Muscle of arm (tissue), 14 donors: Measurements from ENCODE around the gene CPT1C. TPM values are rescaled to one million over a fixed set of nuclear protein-coding genes. Genes with fewer than 3 reads are reported as not detected.

Experiments
- DNase-seq: peaks from one replicate; pipeline ENCODE4 v3.0.0-alpha.2; 2013
- long read RNA-seq, 11 donors: transcript quantifications; one replicate each; lab custom pipeline, GENCODE V29; 2026
- polyA plus RNA-seq, 12 donors: library from polyadenylated mRNA; unstranded; fragments of 120-200 nt; gene quantifications; one replicate each; pipeline ENCODE4 v1.2.1, GENCODE V29; 2013; ENCODE audit not compliant: insufficient read length in 12 of 12

CPT1C gene
- 10 to 100 TPM in 5 of 12 donors, 1 to 10 TPM in 5, not detected in 2; 5.6 to 14.2 (median 9.9) TPM for polyA plus RNA-seq
- long read RNA-seq, donor 1, partial matches to known transcripts: 0 of 1 reads
- long read RNA-seq, donor 1, other reads (novel, unspliced or antisense): 0 of 1 reads
- long read RNA-seq, donor 2, partial matches to known transcripts: 0 of 2 reads
- long read RNA-seq, donor 2, other reads (novel, unspliced or antisense): 0 of 2 reads
- long read RNA-seq, donor 3: 0 reads
- long read RNA-seq, donor 4: 0 reads
- long read RNA-seq, donor 5, partial matches to known transcripts: 0 of 2 reads
- long read RNA-seq, donor 5, other reads (novel, unspliced or antisense): 0 of 2 reads
- long read RNA-seq, donor 6: 0 reads
- long read RNA-seq, donor 7, partial matches to known transcripts: 0 of 1 reads
- long read RNA-seq, donor 7, other reads (novel, unspliced or antisense): 0 of 1 reads
- long read RNA-seq, donor 8, partial matches to known transcripts: 0 of 1 reads
- long read RNA-seq, donor 8, other reads (novel, unspliced or antisense): 0 of 1 reads
- long read RNA-seq, donor 9: 0 reads
- long read RNA-seq, donor 10: 0 reads
- long read RNA-seq, donor 11, partial matches to known transcripts: 0 of 1 reads
- long read RNA-seq, donor 11, other reads (novel, unspliced or antisense): 0 of 1 reads

DNA sequence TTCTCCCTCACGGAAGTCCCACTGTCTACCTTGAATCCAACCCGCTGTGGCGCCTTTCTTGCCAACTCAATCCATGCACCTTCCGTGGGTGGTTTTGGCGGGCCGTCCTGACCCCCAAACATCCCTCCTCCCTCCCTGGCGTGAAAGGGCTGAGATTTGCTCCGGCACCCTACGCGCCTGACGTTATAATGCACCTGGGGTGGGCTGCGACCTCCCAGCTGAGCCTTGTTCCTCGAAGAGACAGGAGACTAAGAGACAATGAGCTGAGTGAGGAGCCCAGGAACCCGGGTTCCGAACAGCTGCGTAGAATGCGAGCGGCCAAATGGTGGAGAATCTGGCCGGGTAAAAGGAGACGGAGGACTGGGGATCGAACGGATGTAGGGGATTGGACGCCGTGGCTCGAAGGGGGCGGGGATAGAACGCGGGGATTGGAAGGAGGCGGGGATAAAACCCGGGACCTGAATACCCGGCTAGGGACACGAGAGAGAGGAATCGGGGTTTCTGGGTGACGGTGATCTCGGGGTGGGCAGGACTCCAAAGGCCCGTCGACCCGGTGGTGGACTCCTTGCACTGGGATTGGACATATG lies at the start of gene CPT1C:
TSS of gene CPT1C (plus strand) at position 461 of the 587 bp plus-strand sequence. CDS start 1,137 bp downstream, outside the sequence.
- peak; percentile 76 for DNase-seq

DNA sequence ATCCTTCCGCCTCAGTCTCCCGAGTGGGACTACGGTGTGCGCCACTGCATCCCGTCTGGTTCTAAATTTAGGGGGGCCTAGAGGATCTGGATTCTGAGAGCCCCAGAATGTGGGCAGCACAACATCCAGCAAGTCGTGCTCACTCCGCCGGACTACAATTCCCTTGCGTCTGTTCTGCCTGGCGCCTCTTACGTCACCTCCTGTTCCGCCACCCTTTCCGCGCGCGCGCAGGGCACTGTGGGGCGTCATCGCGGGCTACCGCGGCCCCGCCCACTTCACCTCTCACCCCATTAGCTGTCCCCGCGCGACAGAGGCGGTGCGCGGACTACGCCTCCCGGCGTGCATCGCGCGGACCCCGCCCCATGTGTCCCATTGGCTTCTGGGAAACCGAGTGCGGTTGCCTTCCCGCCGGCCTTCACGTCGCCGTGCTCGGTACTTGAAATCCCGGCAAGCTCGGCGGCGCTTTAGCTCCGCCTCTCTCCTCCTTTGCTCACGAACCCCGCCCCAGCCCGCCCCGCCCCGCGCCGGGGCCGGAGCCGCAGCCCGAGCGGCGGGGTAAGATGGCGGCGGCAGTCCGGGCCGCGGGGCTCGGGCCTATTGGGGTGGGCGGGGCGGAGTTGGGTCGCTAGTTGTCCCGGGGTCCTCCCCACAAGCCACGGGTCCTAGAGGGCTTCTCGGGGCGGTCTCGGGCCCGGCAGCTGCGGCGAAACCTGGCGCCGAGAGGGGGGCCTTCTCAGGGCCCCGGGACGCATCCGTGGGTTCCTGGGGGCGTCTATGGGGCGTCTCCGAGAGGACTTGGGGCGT lies 49.0 kb upstream of the CPT1C start, which contains the start of gene SCAF1:
TSS of gene SCAF1 (plus strand) at position 522 of the 804 bp plus-strand sequence. CDS start 2,818 bp downstream, outside the sequence.
- peak; percentile 99 for DNase-seq

GRCh38 chr19:49642492-49643035 lies 48.4 kb upstream of the CPT1C start:
- no peak for DNase-seq

- DNase-seq: no peak
Measured at GRCh38 chr19:49643466-49643865, 47.5 kb upstream of the CPT1C start.

GRCh38 chr19:49645592-49645991 lies 45.3 kb upstream of the CPT1C start:
- DNase-seq: no peak

GRCh38 chr19:49645995-49646394 lies 44.9 kb upstream of the CPT1C start:
- no peak for DNase-seq

DNA sequence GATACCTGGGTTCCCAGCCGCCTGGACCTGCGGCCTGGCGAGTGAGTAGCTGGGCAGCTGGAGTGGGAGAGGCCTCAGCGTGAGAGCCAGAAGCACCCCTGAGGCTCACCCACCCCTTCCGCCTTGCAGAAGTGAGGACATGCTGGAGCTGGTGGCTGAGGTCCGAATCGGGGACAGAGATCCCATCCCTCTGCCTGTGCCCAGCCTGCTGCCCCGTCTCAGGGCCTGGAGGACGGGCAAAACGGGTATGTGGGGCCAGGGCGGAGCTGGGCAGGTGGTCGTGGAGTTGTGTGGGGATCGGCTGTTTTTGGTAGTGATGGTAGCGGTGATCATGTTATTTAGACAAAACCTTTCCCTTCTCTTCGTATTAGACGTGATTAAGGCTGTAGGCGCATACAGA lies 44.3 kb upstream of the CPT1C start:
- no peak for DNase-seq

DNA sequence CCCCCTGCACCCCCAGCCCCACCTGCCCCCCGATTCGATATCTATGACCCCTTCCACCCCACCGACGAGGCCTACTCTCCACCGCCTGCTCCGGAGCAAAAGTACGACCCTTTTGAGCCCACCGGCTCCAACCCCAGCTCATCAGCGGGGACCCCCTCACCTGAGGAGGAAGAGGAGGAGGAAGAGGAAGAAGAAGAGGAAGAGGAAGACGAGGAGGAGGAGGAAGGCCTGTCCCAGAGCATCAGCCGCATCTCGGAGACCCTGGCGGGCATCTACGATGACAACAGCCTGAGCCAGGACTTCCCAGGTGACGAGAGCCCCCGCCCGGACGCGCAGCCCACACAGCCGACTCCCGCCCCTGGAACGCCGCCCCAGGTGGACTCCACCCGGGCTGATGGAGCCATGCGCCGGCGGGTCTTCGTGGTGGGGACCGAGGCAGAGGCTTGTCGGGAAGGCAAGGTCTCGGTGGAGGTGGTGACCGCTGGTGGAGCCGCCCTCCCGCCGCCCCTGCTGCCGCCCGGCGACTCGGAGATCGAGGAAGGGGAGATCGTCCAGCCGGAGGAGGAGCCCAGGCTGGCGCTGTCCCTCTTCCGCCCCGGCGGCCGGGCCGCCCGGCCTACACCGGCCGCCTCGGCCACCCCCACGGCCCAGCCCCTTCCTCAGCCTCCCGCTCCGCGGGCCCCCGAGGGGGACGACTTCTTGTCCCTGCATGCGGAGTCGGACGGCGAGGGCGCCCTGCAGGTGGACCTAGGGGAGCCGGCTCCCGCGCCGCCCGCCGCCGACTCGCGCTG lies 39.7 kb upstream of the CPT1C start:
- DNase-seq: no peak

DNA sequence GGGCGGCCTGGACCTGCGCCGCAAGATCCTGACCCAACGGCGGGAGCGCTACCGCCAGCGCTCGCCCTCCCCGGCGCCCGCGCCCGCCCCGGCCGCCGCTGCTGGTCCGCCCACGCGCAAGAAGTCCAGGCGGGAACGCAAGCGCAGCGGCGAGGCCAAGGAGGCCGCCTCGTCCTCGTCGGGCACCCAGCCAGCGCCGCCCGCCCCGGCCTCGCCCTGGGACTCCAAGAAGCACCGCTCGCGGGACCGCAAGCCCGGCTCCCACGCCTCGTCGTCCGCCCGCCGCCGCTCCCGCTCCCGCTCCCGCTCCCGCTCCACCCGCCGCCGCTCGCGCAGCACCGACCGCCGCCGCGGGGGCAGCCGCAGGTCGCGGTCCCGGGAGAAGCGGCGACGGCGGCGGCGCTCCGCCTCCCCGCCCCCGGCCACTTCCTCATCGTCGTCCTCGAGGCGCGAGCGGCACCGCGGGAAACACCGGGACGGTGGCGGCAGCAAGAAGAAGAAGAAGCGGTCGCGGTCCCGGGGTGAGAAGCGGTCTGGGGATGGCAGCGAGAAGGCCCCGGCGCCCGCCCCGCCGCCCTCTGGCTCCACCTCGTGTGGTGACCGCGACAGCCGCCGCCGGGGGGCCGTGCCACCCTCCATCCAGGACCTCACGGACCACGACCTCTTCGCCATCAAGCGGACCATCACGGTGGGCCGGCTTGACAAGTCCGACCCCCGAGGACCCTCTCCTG lies 38.9 kb upstream of the CPT1C start:
- no peak for DNase-seq

DNA sequence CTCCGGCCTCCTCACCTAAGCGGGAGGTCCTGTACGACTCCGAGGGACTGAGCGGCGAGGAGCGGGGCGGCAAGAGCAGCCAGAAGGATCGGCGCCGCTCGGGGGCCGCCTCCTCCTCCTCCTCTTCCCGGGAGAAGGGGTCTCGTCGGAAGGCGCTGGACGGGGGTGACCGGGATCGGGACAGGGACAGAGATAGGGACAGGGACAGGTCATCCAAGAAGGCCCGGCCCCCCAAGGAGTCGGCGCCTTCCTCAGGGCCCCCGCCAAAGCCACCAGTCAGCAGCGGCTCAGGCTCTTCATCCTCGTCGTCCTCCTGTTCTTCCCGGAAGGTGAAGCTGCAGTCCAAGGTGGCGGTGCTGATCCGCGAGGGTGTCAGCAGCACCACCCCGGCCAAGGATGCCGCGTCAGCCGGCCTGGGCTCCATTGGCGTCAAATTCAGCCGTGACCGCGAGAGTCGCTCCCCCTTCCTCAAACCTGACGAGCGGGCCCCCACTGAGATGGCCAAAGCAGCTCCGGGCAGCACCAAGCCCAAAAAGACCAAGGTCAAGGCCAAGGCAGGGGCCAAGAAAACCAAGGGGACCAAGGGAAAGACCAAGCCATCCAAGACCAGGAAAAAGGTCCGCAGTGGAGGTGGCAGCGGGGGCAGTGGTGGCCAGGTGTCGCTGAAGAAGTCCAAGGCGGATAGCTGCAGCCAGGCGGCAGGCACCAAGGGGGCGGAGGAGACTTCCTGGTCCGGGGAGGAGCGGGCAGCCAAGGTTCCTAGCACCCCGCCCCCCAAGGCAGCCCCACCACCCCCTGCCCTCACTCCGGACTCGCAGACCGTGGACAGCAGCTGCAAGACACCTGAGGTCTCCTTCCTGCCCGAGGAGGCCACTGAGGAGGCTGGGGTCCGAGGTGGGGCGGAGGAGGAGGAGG lies 38.1 kb upstream of the CPT1C start:
- no peak for DNase-seq

DNA sequence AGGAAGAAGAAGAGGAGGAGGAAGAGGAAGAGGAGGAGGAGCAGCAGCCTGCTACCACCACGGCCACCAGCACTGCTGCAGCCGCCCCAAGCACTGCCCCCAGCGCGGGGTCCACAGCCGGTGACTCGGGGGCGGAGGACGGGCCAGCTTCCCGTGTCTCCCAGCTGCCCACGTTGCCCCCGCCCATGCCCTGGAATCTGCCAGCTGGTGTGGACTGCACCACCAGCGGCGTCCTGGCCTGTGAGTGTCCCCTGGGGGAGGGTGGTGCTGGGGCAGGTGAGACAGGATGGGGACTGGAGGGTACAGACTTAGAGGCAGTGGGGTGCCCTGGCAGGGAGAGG lies 37.5 kb upstream of the CPT1C start:
- no peak for DNase-seq

DNA sequence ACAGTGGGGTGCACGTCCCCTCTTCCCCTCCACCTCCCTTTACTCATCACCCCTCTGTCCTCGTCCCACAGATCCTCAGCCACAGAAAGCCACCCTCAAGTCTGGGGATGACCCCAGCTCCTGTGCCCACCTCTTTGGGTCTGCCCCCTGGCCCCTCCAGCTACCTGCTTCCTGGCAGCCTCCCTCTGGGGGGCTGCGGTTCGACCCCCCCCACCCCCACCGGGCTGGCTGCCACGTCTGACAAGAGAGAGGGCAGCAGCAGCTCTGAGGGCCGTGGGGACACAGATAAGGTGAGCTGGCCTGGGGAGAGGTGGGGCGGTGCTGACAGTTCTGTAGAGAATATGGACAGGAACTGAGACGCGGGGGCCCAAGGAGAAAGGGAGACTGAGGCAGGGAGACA lies 36.3 kb upstream of the CPT1C start:
- DNase-seq: no peak

DNA sequence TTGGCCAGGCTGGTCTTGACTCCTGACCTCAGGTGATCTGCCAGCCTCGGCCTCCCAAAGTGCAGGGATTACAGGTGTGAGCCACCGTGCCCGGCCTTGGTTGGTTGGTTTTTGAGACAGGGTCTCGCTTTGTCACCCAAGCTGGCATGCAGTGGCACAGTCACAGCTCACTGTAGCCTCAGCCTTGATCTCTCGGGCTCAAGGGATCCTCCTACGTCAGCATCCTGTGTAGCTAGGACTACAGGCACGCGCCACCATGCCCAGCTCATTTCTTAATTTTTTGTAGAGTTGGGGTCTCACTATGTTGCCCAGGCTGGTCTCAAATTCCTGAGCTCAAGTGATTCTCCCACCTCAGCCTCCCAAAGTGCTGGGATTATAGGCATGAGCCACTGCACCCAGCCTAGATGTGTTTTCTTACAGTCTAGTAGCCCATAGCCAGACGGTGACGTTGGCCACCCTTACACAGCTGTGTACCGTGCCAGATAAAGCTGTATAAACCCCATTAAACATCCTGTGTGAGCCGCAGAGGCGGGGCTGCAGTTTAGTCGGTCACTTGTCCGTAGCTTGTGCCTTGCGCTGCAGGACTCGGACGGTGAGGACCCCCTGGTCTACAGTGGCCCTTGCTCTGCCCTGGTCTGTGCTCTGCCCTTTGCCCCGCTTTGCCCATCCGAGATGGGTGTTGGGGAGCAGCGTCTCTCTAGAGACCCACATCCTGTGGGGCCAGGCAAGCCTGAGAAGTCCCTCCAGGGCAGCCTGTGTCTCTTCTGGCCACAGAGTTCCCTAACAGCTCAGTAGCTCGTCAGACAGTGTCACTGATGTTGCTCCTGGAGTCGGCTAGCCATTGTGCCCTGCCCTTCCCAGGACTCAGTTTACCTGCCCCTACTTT lies 35.1 kb upstream of the CPT1C start:
- DNase-seq: no peak

GRCh38 chr19:49656456-49657109 lies 34.3 kb upstream of the CPT1C start:
- no peak for DNase-seq

- DNase-seq: no peak
Measured at GRCh38 chr19:49657493-49658138, 33.3 kb upstream of the CPT1C start.

- no peak for DNase-seq
Measured at GRCh38 chr19:49658139-49658517, 32.8 kb upstream of the CPT1C start.
